ENCODE measurements around the gene DDAH1.

GRCh38 chr1:85339656-85340399 is 125.1 kb downstream of the DDAH1 start:
- TF ChIP-seq CTCF (IDR thresholded peaks at IDR 0.05) = no peak
- TF ChIP-seq POLR2A (IDR thresholded peaks at IDR 0.05) = no peak
